Activated CD8-positive, alpha-beta memory T cell treated with anti-CD3 and anti-CD28 coated beads, Interleukin-2, amount 10 ng/mL, durations not matched to agents 7 days and 5 days (primary cell): ENCODE measurements around the gene PDZD2. TPM values are rescaled to one million over a fixed set of nuclear protein-coding genes. Genes with fewer than 3 reads are reported as not detected.
A peak's percentile ranks its signal among the peaks of the same experiment; 100 is the strongest.
"Not testable (repeated sequence)": the region's sequence is repeated elsewhere in the genome, so short reads cannot be mapped to it uniquely, and the experiment has no call there.

Experiments used
- ATAC-seq: fragments of 150-1000 bp; cut with Tn5 transposase; one replicate; pipeline ENCODE4 v1.10.0; 2021; ENCODE audit warnings: moderate library complexity
- CTCF ChIA-PET: fragments of 350-600 bp; sonication (Branson Sonifier 250); formaldehyde crosslinking; loops from one replicate; lab custom pipeline; 2021; ENCODE audit warnings: antibody characterized with exemption; lab: Charles Lee
- DNase-seq: peaks from one replicate; pipeline ENCODE4 v3.0.0-alpha.2; 2020
- H3K27ac Mint-ChIP-seq: one replicate; pipeline ENCODE4 v1.8.0; 2021; ENCODE audit warnings: mild to moderate bottlenecking, mixed read lengths
- H3K27me3 Mint-ChIP-seq: one replicate; pipeline ENCODE4 v1.8.0; 2021; ENCODE audit warnings: mixed read lengths
- H3K36me3 Mint-ChIP-seq: one replicate; pipeline ENCODE4 v1.8.0; 2021; ENCODE audit warnings: mild to moderate bottlenecking, mixed read lengths
- H3K4me1 Mint-ChIP-seq: one replicate; pipeline ENCODE4 v1.8.0; 2021; ENCODE audit warnings: mixed read lengths
- H3K4me3 Mint-ChIP-seq: one replicate; pipeline ENCODE4 v1.8.0; 2021; ENCODE audit warnings: mild to moderate bottlenecking, moderate library complexity, mixed read lengths
- H3K9me3 Mint-ChIP-seq: one replicate; pipeline ENCODE4 v1.8.0; 2022; ENCODE audit warnings: low read depth, mixed read lengths
- total RNA-seq, 2 experiments: library from RNA; stranded (reverse); gene quantifications; one replicate each; pipeline ENCODE4 v1.2.3, GENCODE V29; 2021

PDZD2 gene
- total RNA-seq, 2 experiments from 2014 or later = not detected

- H3K27ac Mint-ChIP-seq = peak overlapping the region; percentile 24
- ATAC-seq (no peak), DNase-seq (no peak)
- H3K9me3 Mint-ChIP-seq = no peaks in the 10 kb centered on the region
- no peaks in the 10 kb centered on the region for H3K27me3 Mint-ChIP-seq
- no peak overlapping the region for H3K4me3 Mint-ChIP-seq
- peaks cover 12% of the 10 kb centered on the region for H3K4me1 Mint-ChIP-seq
- CTCF ChIA-PET = interaction anchor here (0.7 to 1.4 kb wide), 2 partner anchors 9 to 536 kb away, joined by 3 to 4 read pairs; no protein-coding TSS in a partner anchor
- H3K36me3 Mint-ChIP-seq = peaks cover 49% of the 10 kb centered on the region
Observed at GRCh38 chr5:32116574-32117313, 477.8 kb downstream of the PDZD2 start.

- H3K4me3 Mint-ChIP-seq, CTCF ChIA-PET, ATAC-seq, H3K9me3 Mint-ChIP-seq, H3K27me3 Mint-ChIP-seq, DNase-seq: not testable (repeated sequence)
- Mint-ChIP-seq H3K27ac (peak overlapping the region; percentile 42), H3K4me1 (peaks cover 13% of the 10 kb centered on the region), H3K36me3 (peaks cover 46% of the 10 kb centered on the region)
Observed at GRCh38 chr5:32118922-32119321, 480.0 kb downstream of the PDZD2 start.

GRCh38 chr5:32123058-32123805 is 484.3 kb downstream of the PDZD2 start:
- ATAC-seq (no peak), DNase-seq (no peak)
- no peak overlapping the region for H3K4me3 Mint-ChIP-seq
- H3K36me3 Mint-ChIP-seq = peaks cover 50% of the 10 kb centered on the region
- peaks cover 3% of the 10 kb centered on the region for H3K4me1 Mint-ChIP-seq
- no peaks in the 10 kb centered on the region for H3K27me3 Mint-ChIP-seq
- H3K9me3 Mint-ChIP-seq = no peaks in the 10 kb centered on the region
- no peak overlapping the region for H3K27ac Mint-ChIP-seq
- CTCF ChIA-PET = no interaction called here

- Mint-ChIP-seq H3K9me3 (no peaks in the 10 kb centered on the region), H3K27ac (no peak overlapping the region), H3K36me3 (peaks cover 54% of the 10 kb centered on the region), H3K4me1 (peaks cover 9% of the 10 kb centered on the region), H3K4me3 (no peak overlapping the region), H3K27me3 (no peaks in the 10 kb centered on the region)
- CTCF ChIA-PET = interaction anchor here (0.6 kb wide), 1 partner anchor 29 kb away, joined by 3 read pairs; no protein-coding TSS in a partner anchor
- ATAC-seq = no peak
- DNase-seq = no peak
Observed at GRCh38 chr5:32123889-32124676, 485.2 kb downstream of the PDZD2 start.

- ATAC-seq = no peak
- Mint-ChIP-seq H3K4me1 (peaks cover 16% of the 10 kb centered on the region), H3K27me3 (no peaks in the 10 kb centered on the region), H3K36me3 (peaks cover 52% of the 10 kb centered on the region), H3K9me3 (no peaks in the 10 kb centered on the region), H3K27ac (no peak overlapping the region), H3K4me3 (no peak overlapping the region)
- no peak for DNase-seq
- CTCF ChIA-PET = no interaction called here
Observed at GRCh38 chr5:32126691-32127090, 487.8 kb downstream of the PDZD2 start.

- H3K36me3 Mint-ChIP-seq = peaks cover 50% of the 10 kb centered on the region
- H3K27me3 Mint-ChIP-seq = no peaks in the 10 kb centered on the region
- H3K4me3 Mint-ChIP-seq = no peak overlapping the region
Observed at GRCh38 chr5:32127711-32128110, 488.8 kb downstream of the PDZD2 start.

GRCh38 chr5:32129074-32129598 is 490.2 kb downstream of the PDZD2 start:
- no peaks in the 10 kb centered on the region for H3K27me3 Mint-ChIP-seq
- peaks cover 18% of the 10 kb centered on the region for H3K4me1 Mint-ChIP-seq
- peak overlapping the region; percentile 21 for H3K27ac Mint-ChIP-seq
- peak; percentile 42 for ATAC-seq
- DNase-seq = no peak
- H3K4me3 Mint-ChIP-seq = no peak overlapping the region
- H3K9me3 Mint-ChIP-seq = no peaks in the 10 kb centered on the region
- CTCF ChIA-PET = no interaction called here
- H3K36me3 Mint-ChIP-seq = peaks cover 50% of the 10 kb centered on the region

More at GRCh38 chr5:32127711-32128110, 488.8 kb downstream of the PDZD2 start:
- ATAC-seq = no peak
- Mint-ChIP-seq H3K27ac (no peak overlapping the region), H3K4me1 (peaks cover 15% of the 10 kb centered on the region), H3K9me3 (no peaks in the 10 kb centered on the region)
- DNase-seq = no peak
- CTCF ChIA-PET = no interaction called here

- H3K27ac Mint-ChIP-seq = no peak overlapping the region
- no peak for DNase-seq
- H3K4me3 Mint-ChIP-seq = no peak overlapping the region
- H3K4me1 Mint-ChIP-seq = peaks cover 22% of the 10 kb centered on the region
- H3K27me3 Mint-ChIP-seq = no peaks in the 10 kb centered on the region
- ATAC-seq = no peak
- H3K36me3 Mint-ChIP-seq = peaks cover 53% of the 10 kb centered on the region
- H3K9me3 Mint-ChIP-seq = no peaks in the 10 kb centered on the region
- CTCF ChIA-PET = no interaction called here
Observed at GRCh38 chr5:32130865-32131264, 491.9 kb downstream of the PDZD2 start.

GRCh38 chr5:32131604-32132003 is 492.7 kb downstream of the PDZD2 start:
- CTCF ChIA-PET = no interaction called here
- ATAC-seq (no peak), DNase-seq (no peak)
- Mint-ChIP-seq H3K9me3 (no peaks in the 10 kb centered on the region), H3K36me3 (peaks cover 47% of the 10 kb centered on the region), H3K27ac (no peak overlapping the region), H3K4me3 (no peak overlapping the region), H3K27me3 (no peaks in the 10 kb centered on the region), H3K4me1 (peaks cover 22% of the 10 kb centered on the region)

- H3K27me3 Mint-ChIP-seq = no peaks in the 10 kb centered on the region
Observed at GRCh38 chr5:32132757-32133156, 493.8 kb downstream of the PDZD2 start.

GRCh38 chr5:32135086-32135485 is 496.2 kb downstream of the PDZD2 start:
- CTCF ChIA-PET = no interaction called here
- Mint-ChIP-seq H3K27ac (no peak overlapping the region), H3K36me3 (peaks cover 46% of the 10 kb centered on the region), H3K27me3 (no peaks in the 10 kb centered on the region), H3K4me1 (peaks cover 26% of the 10 kb centered on the region), H3K4me3 (no peak overlapping the region), H3K9me3 (no peaks in the 10 kb centered on the region)
- ATAC-seq (no peak), DNase-seq (no peak)

More at GRCh38 chr5:32132757-32133156, 493.8 kb downstream of the PDZD2 start:
- ATAC-seq (no peak), DNase-seq (no peak)
- CTCF ChIA-PET = interaction anchor here (0.6 kb wide), 1 partner anchor 358 kb away, joined by 3 read pairs; no protein-coding TSS in a partner anchor
- no peak overlapping the region for H3K4me3 Mint-ChIP-seq
- peaks cover 22% of the 10 kb centered on the region for H3K4me1 Mint-ChIP-seq
- no peak overlapping the region for H3K27ac Mint-ChIP-seq
- H3K36me3 Mint-ChIP-seq = peaks cover 43% of the 10 kb centered on the region
- no peaks in the 10 kb centered on the region for H3K9me3 Mint-ChIP-seq

GRCh38 chr5:32136342-32136741 is 497.4 kb downstream of the PDZD2 start:
- H3K4me1 Mint-ChIP-seq = peaks cover 24% of the 10 kb centered on the region
- H3K27ac Mint-ChIP-seq = no peak overlapping the region
- DNase-seq = no peak
- CTCF ChIA-PET = no interaction called here
- ATAC-seq = no peak
- H3K36me3 Mint-ChIP-seq = peaks cover 47% of the 10 kb centered on the region
- H3K27me3 Mint-ChIP-seq = no peaks in the 10 kb centered on the region
- H3K4me3 Mint-ChIP-seq = no peak overlapping the region
- no peaks in the 10 kb centered on the region for H3K9me3 Mint-ChIP-seq
